Forelimb muscle (tissue), 1 donor: ENCODE results near the gene ZNF563. TPM values are rescaled to one million over a fixed set of nuclear protein-coding genes. Genes with fewer than 3 reads are reported as not detected.
"Not testable (repeated sequence)": the region's sequence is repeated elsewhere in the genome, so short reads cannot be mapped to it uniquely, and the experiment has no call there.

Experiments used
- DNase-seq: peaks from one replicate; pipeline ENCODE4 v3.0.0-alpha.2; 2013; ENCODE audit warnings: low read depth
- polyA plus RNA-seq: library from polyadenylated mRNA; unstranded; fragments of 120-200 nt; gene quantifications from one replicate; pipeline ENCODE4 v1.2.1, GENCODE V29; 2013; ENCODE audit not compliant: insufficient read length

Gene ZNF563
- polyA plus RNA-seq: 1.8 TPM

DNA sequence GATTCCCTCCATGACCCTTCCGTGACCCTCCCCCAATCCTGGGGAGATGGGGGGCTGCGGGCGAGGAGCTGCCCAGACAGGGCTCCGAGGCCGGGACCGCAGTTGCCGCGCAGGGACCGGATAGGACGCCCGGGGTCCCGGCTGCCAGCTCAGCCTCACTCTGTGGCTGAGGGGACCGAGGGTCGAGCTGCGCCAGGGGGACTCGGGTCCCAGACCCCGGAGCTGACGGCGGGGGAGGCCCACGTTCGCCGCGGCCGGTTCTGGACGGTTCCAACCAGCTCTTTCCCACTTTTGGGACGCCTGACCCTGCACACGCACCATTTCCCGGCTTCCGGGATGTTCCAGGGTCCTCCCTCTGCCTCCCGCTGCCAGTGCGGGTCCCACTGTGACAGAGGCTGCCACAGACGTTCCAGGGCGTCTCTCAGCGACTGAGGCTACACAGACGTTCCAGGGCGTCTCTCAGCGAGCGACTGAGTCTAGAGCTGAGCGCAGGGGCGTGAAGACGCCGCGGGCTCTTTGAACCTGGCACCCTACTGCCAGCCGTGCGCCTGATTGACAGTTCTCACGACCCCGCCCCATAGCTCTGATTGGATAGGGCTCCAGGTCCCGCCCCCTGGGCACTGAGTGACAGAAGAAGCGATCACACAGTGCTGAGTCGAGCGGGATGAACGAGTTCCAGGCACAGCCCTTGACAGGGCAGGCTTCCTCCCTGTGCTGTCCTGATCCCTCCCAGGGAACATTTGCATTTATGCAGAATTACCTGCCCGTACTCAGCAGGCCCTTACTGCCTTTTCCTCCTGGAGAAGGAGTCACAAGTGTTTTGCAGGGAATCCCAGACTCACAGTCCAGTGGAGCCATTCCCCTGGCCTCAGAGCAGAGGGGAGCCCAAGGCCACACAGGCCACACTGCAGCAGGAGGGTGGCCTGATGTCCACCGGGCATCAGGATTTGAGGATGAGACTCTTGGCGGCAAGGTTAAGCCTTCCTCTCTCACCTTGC lies at the start of gene ZNF563:
Gene ZNF563 (minus strand): TSS at position 472 of the 998 bp plus-strand sequence. CDS start 151 bp downstream, at position 321.
- DNase-seq: peak; percentile 90

DNA sequence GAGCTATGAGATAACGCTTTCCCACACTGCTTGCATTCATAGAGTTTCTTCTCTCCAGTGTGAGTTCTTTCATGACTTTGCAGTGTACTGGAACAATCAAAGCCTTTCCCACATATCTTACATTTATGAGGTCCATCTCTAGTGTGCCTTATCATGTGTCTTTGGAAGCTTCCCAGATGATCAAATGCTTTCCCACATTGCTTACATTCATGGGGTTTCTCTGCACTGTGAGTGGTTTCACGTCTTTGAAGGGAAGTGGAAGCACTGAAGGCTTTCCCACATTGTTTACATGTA lies 47.0 kb upstream of the ZNF563 start:
- DNase-seq: no peak

- DNase-seq: no peak
These were observed 46.5 kb upstream of the ZNF563 start for GRCh38 chr19:12379732-12380443.

DNA sequence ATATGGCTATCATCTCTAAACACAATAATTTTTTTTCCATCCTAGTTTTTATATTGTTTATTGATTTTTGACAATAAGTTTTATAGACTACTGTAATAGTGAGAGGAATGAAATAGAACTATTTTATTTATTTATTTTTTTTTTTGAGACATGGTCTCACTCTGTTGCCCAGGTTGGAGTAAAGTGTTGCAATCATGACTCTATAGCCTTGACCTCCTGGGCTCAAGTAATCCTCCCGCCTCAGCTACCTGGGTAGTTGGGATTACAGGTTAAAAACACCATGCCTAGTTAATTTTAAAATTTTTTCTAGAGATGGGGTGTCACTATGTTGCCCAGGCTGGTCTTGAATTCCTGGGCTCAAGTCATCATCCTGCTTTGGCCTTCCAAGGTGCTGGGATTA lies 40.6 kb upstream of the ZNF563 start:
- no peak for DNase-seq

- peak; percentile 88 for DNase-seq
These were observed 32.1 kb upstream of the ZNF563 start, which contains the start of gene ZNF442 for GRCh38 chr19:12365236-12366162. Gene ZNF442 (minus strand): TSS chr19:12365683. CDS start chr19:12363631, 2,052 bp downstream.

- no peak for DNase-seq
These were observed 31.2 kb upstream of the ZNF563 start for GRCh38 chr19:12364391-12365235.

GRCh38 chr19:12362236-12362635 lies 28.8 kb upstream of the ZNF563 start:
- DNase-seq: not testable (repeated sequence)

GRCh38 chr19:12353375-12353774 lies 19.9 kb upstream of the ZNF563 start:
- DNase-seq: no peak

GRCh38 chr19:12350890-12351197 lies 17.4 kb upstream of the ZNF563 start:
- DNase-seq: no peak

- no peak for DNase-seq
These were observed 16.9 kb upstream of the ZNF563 start for GRCh38 chr19:12350185-12350889.

GRCh38 chr19:12346896-12347295 lies 13.5 kb upstream of the ZNF563 start:
- no peak for DNase-seq

DNA sequence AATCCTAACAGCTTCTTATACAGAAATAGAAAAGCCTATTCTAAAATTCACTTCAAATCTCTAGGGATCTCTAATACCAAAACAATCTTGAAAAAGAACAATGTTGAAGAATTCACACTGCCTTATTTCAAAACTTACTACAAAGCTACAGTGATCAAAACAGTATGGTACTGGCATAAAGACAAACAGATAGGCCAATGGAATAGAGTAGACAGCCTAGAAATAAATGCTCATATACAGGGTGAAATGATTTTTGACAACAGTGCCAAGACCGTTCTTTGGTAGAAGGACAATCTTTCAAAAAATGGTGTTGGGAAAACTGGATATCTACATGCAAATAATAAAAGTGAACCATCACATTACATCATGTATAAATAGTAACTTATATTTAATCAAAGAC lies 11.8 kb upstream of the ZNF563 start:
- DNase-seq: no peak

- DNase-seq: no peak
These were observed 2.1 kb downstream of the ZNF563 start for GRCh38 chr19:12331211-12331941.

DNA sequence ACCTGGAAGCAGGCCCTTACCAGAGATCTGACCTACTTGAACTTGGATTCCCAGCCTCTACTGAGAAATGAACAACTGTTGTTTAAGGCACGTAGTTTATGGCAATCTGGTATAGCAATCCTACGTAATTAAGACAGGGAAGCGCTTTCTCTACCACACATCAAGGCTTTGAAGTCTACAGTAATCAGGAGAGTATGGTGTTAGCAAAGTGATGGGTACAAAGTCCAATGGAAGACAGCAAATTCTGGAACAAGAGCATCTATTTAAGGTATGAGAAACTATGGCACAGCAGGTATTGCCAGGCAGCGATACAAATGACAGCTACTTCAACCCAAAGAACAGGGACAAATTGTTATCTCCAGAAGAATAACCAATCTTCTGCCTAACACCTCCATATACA lies 3.1 kb downstream of the ZNF563 start:
- DNase-seq: no peak

DNA sequence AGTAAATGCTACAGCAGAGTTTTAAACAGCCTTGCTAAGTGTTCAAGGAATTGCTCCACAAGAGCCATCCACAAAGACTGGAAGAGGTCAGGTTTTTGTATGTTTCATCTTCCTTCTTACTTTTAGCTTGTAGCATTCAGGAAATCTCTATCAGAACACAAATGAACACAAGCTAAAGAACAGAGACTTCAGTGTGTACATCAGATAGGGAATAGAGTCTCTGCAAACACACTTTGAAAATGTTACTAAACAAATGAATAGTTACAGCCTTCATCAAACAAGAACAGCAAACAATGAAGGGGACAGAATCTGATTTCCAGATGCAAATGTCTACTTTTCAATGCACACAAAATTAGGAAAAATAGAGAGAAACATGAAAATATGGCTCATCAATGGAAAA lies 7.7 kb downstream of the ZNF563 start:
- DNase-seq: no peak

DNA sequence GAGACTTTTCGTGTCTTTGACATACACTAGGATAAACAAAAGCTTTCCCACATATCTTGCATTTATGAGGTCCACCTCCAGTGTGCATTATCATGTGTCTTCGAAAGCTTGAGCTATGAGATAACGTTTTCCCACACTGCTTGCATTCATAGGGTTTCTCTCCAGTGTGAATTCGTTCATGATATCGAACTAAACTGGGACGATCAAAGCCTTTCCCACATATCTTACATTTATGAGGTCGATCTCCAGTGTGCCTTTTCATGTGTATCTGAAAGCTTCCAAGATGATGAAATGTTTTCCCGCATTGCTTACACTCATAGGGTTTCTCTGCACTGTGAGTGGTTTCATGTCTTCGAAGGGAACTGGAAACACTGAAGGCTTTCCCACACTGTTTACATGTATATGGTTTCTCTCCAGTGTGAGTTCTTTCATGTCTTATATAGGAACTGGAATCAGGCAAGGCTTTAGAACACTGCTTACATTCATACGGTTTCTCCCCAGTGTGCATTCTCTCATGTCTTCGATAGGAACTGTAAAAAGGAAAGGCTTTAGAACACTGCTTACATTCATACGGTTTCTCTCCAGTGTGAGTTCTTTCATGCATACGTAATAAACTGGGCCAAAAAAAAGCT lies 14.5 kb downstream of the ZNF563 start:
- no peak for DNase-seq

GRCh38 chr19:12314553-12314952 lies 18.9 kb downstream of the ZNF563 start:
- DNase-seq: no peak

DNA sequence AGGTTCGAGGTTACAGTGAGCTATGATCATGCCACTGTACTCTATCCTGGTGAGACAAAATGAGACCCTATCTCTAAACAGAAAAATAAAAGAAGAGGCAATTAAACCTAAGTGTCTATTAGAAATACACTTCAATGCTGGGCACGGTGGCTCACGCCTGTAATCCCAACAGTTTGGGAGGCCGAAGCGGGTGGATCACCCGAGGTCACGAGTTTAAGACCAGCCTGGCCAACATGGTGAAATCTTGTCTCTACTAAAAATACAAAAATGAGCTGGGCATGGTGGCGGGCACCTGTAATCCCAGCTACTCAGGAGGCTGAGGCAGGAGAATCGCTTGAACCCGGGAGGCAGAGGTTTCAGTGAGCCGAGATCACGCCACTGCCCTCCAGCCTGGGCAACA lies 24.5 kb downstream of the ZNF563 start:
- DNase-seq: not testable (repeated sequence)

DNA sequence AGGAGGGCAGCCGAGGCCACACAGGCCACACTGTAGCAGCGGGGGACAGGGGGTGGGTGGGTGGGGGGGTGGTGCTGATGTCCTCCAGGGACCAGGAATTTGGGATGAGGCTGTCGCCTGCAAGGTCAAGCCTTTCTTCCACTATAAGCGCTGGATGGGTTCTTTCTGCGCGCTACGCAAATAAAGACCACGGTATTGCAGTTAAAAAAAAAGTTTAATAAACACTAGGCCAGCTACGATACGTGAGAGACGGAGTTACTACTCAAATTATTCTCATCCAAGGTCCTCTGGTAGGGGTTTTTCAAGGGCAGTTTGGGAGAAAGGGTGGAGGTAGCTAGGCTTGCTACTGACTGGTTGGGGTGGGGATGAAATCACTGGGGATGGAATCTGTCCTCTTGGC lies 38.2 kb downstream of the ZNF563 start:
- DNase-seq: no peak
